Measurements from ENCODE around the gene SELENOF.
"Not testable (repeated sequence)": the region's sequence is repeated elsewhere in the genome, so short reads cannot be mapped to it uniquely, and the experiment has no call there.

The SELENOF gene

GRCh38 chr1:86875722-86876121 is 38.2 kb downstream of the SELENOF start:
- no peak overlapping the region for H3K4me3 ChIP-seq (ENCODE audit: low read depth, low read length)
- DNase-seq (ENCODE audit: low read depth), result no peak
- no peak for TF ChIP-seq POLR2A (IDR thresholded peaks at IDR 0.05; ENCODE audit: extremely low read depth, insufficient read length)
- TF ChIP-seq CTCF (IDR thresholded peaks at IDR 0.05; ENCODE audit: low read depth, low read length), result no peak

GRCh38 chr1:86872086-86872485 is 41.8 kb downstream of the SELENOF start:
- no peak overlapping the region for H3K4me3 ChIP-seq (ENCODE audit: low read depth, low read length)
- TF ChIP-seq MYC (IDR thresholded peaks at IDR 0.05; ENCODE audit: low read depth, low read length), result no peak
- TF ChIP-seq MAX (IDR thresholded peaks at IDR 0.05; ENCODE audit: low read depth, low read length), result no peak
- no peak for TF ChIP-seq POLR2A (IDR thresholded peaks at IDR 0.05; ENCODE audit: extremely low read depth, insufficient read length)
- no peak for TF ChIP-seq CTCF (IDR thresholded peaks at IDR 0.05; ENCODE audit: low read depth, low read length)

GRCh38 chr1:86871001-86871400 is 42.9 kb downstream of the SELENOF start:
- no peak for TF ChIP-seq POLR2A (IDR thresholded peaks at IDR 0.05; ENCODE audit: extremely low read depth, insufficient read length)
- no peak for TF ChIP-seq MYC (IDR thresholded peaks at IDR 0.05; ENCODE audit: low read depth, low read length)
- no peak for TF ChIP-seq CTCF (IDR thresholded peaks at IDR 0.05; ENCODE audit: low read depth, low read length)
- TF ChIP-seq MAX (IDR thresholded peaks at IDR 0.05; ENCODE audit: low read depth, low read length), result no peak
- DNase-seq (ENCODE audit: low read depth), result no peak
- no peak overlapping the region for H3K4me3 ChIP-seq (ENCODE audit: low read depth, low read length)

More at GRCh38 chr1:86872086-86872485, 41.8 kb downstream of the SELENOF start:
- DNase-seq (ENCODE audit: low read depth), result no peak

GRCh38 chr1:86868477-86868876 is 45.4 kb downstream of the SELENOF start:
- no peak for DNase-seq (ENCODE audit: low read depth)
- no peak for TF ChIP-seq POLR2A (IDR thresholded peaks at IDR 0.05; ENCODE audit: extremely low read depth, insufficient read length)
- H3K4me3 ChIP-seq (ENCODE audit: low read depth, low read length), result no peak overlapping the region

- DNase-seq (ENCODE audit: low read depth), result not testable (repeated sequence)
These were observed 46.6 kb downstream of the SELENOF start for GRCh38 chr1:86867278-86867677.

GRCh38 chr1:86866665-86867064 is 47.3 kb downstream of the SELENOF start:
- peak; percentile 5 for DNase-seq (ENCODE audit: low read depth)
- H3K4me3 ChIP-seq (ENCODE audit: low read depth, low read length), result no peak overlapping the region
- no peak for TF ChIP-seq MAX (IDR thresholded peaks at IDR 0.05; ENCODE audit: low read depth, low read length)
- TF ChIP-seq POLR2A (IDR thresholded peaks at IDR 0.05; ENCODE audit: extremely low read depth, insufficient read length), result no peak
- no peak for TF ChIP-seq MYC (IDR thresholded peaks at IDR 0.05; ENCODE audit: low read depth, low read length)
- no peak for TF ChIP-seq CTCF (IDR thresholded peaks at IDR 0.05; ENCODE audit: low read depth, low read length)

More at GRCh38 chr1:86867278-86867677, 46.6 kb downstream of the SELENOF start:
- H3K4me3 ChIP-seq (ENCODE audit: low read depth, low read length), result not testable (repeated sequence)

- no peak overlapping the region for H3K4me3 ChIP-seq (ENCODE audit: low read depth, low read length)
- no peak for TF ChIP-seq MAX (IDR thresholded peaks at IDR 0.05; ENCODE audit: low read depth, low read length)
- TF ChIP-seq POLR2A (IDR thresholded peaks at IDR 0.05; ENCODE audit: extremely low read depth, insufficient read length), result no peak
- TF ChIP-seq MYC (IDR thresholded peaks at IDR 0.05; ENCODE audit: low read depth, low read length), result no peak
- no peak for TF ChIP-seq CTCF (IDR thresholded peaks at IDR 0.05; ENCODE audit: low read depth, low read length)
- DNase-seq (ENCODE audit: low read depth), result no peak
These were observed 47.8 kb downstream of the SELENOF start for GRCh38 chr1:86865973-86866637.
